IPS-18c (cell line): ENCODE data around the gene PARD3.
"Not testable (repeated sequence)": the region's sequence is repeated elsewhere in the genome, so short reads cannot be mapped to it uniquely, and the experiment has no call there.

ENCODE experiments used
- H3K4me3 ChIP-seq: 2 replicates; pipeline ENCODE4 v1.7.0; 2013; ENCODE audit warnings: low read depth, mild to moderate bottlenecking, low read length, moderate library complexity; ENCODE audit not compliant: insufficient read depth
- H3K9me3 ChIP-seq: one replicate; pipeline ENCODE4 v1.6.1; 2013; ENCODE audit warnings: mild to moderate bottlenecking, low read length, moderate library complexity; ENCODE audit not compliant: control insufficient read depth, insufficient read depth

PARD3 gene

GRCh38 chr10:34400075-34400474, 415.0 kb downstream of the PARD3 start:
- no peak overlapping the region for H3K4me3 ChIP-seq
- H3K9me3 ChIP-seq, result no peaks in the 10 kb centered on the region

- Histone ChIP-seq H3K4me3 (no peak overlapping the region), H3K9me3 (no peaks in the 10 kb centered on the region)
These were observed 416.1 kb downstream of the PARD3 start for GRCh38 chr10:34399013-34399412.

GRCh38 chr10:34397324-34397723, 417.8 kb downstream of the PARD3 start:
- H3K4me3 ChIP-seq, result no peak overlapping the region
- H3K9me3 ChIP-seq, result no peaks in the 10 kb centered on the region

GRCh38 chr10:34396663-34397062, 418.4 kb downstream of the PARD3 start:
- H3K4me3 ChIP-seq, result no peak overlapping the region
- H3K9me3 ChIP-seq, result no peaks in the 10 kb centered on the region

- H3K9me3 ChIP-seq, result no peaks in the 10 kb centered on the region
- H3K4me3 ChIP-seq, result no peak overlapping the region
These were observed 422.4 kb downstream of the PARD3 start for GRCh38 chr10:34392641-34393170.

GRCh38 chr10:34391168-34391567, 423.9 kb downstream of the PARD3 start:
- H3K9me3 ChIP-seq, H3K4me3 ChIP-seq: not testable (repeated sequence)

GRCh38 chr10:34389801-34390200, 425.3 kb downstream of the PARD3 start:
- Histone ChIP-seq H3K4me3 (no peak overlapping the region), H3K9me3 (no peaks in the 10 kb centered on the region)

- Histone ChIP-seq H3K4me3 (no peak overlapping the region), H3K9me3 (no peaks in the 10 kb centered on the region)
These were observed 428.2 kb downstream of the PARD3 start for GRCh38 chr10:34386921-34387320.

GRCh38 chr10:34384372-34384771, 430.7 kb downstream of the PARD3 start:
- Histone ChIP-seq H3K4me3 (no peak overlapping the region), H3K9me3 (no peaks in the 10 kb centered on the region)

- no peak overlapping the region for H3K4me3 ChIP-seq
- H3K9me3 ChIP-seq, result no peaks in the 10 kb centered on the region
These were observed 432.5 kb downstream of the PARD3 start for GRCh38 chr10:34382626-34383025.

- no peaks in the 10 kb centered on the region for H3K9me3 ChIP-seq
- no peak overlapping the region for H3K4me3 ChIP-seq
These were observed 434.2 kb downstream of the PARD3 start for GRCh38 chr10:34380856-34381255.

- Histone ChIP-seq H3K9me3 (no peaks in the 10 kb centered on the region), H3K4me3 (no peak overlapping the region)
These were observed 436.8 kb downstream of the PARD3 start for GRCh38 chr10:34378297-34378696.

GRCh38 chr10:34377833-34378232, 437.3 kb downstream of the PARD3 start:
- Histone ChIP-seq H3K4me3 (no peak overlapping the region), H3K9me3 (no peaks in the 10 kb centered on the region)

- no peaks in the 10 kb centered on the region for H3K9me3 ChIP-seq
These were observed 440.6 kb downstream of the PARD3 start for GRCh38 chr10:34374356-34375045.

GRCh38 chr10:34373211-34373610, 441.9 kb downstream of the PARD3 start:
- Histone ChIP-seq H3K9me3 (no peaks in the 10 kb centered on the region), H3K4me3 (no peak overlapping the region)

More at GRCh38 chr10:34374356-34375045, 440.6 kb downstream of the PARD3 start:
- no peak overlapping the region for H3K4me3 ChIP-seq

- H3K4me3 ChIP-seq, result no peak overlapping the region
- H3K9me3 ChIP-seq, result no peaks in the 10 kb centered on the region
These were observed 442.6 kb downstream of the PARD3 start for GRCh38 chr10:34372509-34372908.

- no peak overlapping the region for H3K4me3 ChIP-seq
- H3K9me3 ChIP-seq, result no peaks in the 10 kb centered on the region
These were observed 445.0 kb downstream of the PARD3 start for GRCh38 chr10:34370126-34370525.

GRCh38 chr10:34369120-34369519, 446.0 kb downstream of the PARD3 start:
- Histone ChIP-seq H3K9me3 (no peaks in the 10 kb centered on the region), H3K4me3 (no peak overlapping the region)
